T-helper 1 cell treated with Interleukin-12 subunit alpha and Interleukin-12 subunit beta and Interleukin-4 antibody, amounts not matched to agents 30 ng/mL and 1 ng/mL, for 36 hours (primary cell): Measurements from ENCODE around the gene DMRT1. TPM values are rescaled to one million over a fixed set of nuclear protein-coding genes. Genes with fewer than 3 reads are reported as not detected.

Experiments
- intact Hi-C: fragments of 100-400 bp; cut with micrococcal nuclease; formaldehyde crosslinking; loops from one replicate; pipeline ENCODE4 v1.15.1; 2024
- total RNA-seq: library from RNA; stranded (reverse); gene quantifications from 2 replicates; pipeline ENCODE4 v1.2.3, GENCODE V29; 2022

The DMRT1 gene
- total RNA-seq, 1 donor from 2014 or later, result not detected

DNA sequence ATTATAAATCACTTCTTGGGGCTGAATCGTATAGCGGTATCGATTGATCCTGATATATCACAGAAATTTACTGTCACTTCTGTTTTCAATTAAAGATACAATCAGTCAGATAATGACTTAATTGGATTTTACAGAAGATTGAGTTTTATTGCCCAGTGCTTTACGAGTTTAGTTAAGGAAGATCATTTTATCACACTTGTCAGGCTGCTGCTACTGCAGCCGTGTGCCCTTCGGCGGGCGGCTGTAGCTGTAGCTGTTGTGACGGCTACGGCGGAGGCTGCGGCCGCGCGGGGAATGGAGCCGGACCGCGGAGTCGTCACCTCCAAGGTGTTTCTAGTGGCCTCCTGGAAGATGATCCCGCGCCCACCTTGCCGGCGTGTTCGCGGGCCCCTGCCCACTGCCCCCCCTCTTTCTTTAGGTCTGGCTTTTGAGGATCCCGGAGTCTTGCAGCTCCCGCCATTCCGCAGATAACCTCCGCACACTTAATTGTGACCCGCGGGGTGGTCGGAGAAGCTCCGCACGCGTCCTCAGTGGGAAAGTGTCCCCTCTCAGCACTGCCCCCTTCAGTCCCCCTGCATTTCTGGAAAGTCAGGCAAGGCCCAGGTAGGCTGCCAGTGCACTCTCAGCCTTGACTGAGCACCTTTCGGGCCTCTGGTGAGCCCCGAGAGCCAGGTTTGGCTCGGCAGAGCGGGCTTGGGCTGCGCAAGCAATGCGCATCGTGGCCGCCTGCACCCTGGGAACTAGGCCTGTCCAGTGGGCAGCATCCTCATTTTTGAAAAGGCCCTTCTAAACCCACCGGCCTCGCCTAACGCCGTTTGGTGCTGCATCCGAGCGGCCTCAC lies 128.0 kb downstream of the DMRT1 start:
- intact Hi-C loops, result loop anchor here (1.0 to 5.0 kb wide), 2 partner anchors 37 to 127 kb away; partner anchors contain the start of gene DMRT1

DNA sequence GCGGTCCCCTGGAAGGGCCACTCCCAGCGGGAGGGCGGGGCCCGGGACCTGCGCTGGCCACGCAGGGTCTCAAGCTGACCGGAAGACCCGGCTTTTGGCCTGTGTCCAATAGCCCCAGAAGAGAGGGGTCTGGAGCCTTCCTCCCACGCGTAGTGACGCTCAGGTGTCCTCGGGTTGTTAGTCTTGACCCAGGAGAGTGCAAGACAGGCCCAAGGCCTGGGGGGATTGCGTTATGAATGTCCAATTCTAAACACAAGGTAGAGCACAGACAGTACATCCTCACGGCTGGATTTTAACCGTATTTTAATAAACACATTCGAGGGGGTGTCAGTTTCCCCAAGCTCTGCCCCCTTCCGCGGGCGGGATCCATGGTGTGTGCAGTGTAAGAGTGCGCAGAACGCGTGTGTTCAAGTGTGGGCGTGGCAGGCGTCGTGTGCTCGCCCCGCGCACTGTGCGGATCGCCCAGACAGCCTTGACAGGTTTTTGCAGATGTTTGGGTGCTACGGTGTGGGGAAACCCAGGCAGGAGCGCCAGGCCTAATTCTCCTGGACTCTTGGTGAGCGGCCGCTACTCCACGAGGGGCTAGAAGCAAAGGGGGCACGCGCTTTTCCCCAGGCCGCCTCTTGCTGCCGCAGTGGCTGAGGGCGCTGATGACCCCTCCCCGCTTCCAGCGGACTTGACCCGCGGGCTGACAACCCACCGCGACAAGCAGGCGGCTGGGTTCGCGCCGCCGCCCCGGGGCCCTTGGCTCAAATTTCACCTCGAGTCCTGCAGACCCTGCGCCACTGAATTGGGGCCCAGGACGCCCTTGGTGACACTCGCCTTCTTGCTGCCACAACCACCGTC lies 128.9 kb downstream of the DMRT1 start:
- intact Hi-C loops, result loop anchor here (1.0 kb wide), 1 partner anchor 36 kb away; no protein-coding TSS in a partner anchor

DNA sequence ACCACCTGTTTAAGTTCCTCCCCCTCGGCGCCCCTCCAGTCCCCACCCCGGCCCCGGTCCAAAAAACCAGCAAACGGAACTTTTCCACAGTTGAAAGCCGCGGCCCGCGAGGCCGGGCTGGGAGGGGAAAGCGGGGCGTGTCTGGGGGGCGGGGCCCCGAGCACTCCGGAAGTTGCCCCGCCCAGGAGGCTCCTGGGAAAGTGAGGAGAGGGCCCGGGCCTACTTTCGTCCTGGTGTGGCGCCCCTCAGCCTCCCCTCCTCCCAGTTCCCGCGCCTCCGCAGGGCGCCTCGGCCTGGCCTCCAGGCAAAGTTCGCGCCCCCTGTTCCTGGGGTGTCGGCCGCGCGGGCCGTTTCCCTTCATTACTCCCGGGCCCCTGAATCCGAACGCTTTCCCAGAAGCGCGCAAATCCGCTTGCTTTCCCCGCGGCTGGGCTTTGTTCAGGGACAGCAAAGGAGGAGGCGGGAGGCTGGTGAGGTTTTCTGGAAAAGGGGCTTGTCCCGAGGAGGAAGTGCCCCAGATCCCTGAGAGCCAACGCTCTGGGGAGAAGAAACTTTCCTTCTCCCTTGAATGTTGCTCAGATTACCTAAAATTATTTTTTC lies 130.5 kb downstream of the DMRT1 start:
- intact Hi-C loops, result no loop called here

DNA sequence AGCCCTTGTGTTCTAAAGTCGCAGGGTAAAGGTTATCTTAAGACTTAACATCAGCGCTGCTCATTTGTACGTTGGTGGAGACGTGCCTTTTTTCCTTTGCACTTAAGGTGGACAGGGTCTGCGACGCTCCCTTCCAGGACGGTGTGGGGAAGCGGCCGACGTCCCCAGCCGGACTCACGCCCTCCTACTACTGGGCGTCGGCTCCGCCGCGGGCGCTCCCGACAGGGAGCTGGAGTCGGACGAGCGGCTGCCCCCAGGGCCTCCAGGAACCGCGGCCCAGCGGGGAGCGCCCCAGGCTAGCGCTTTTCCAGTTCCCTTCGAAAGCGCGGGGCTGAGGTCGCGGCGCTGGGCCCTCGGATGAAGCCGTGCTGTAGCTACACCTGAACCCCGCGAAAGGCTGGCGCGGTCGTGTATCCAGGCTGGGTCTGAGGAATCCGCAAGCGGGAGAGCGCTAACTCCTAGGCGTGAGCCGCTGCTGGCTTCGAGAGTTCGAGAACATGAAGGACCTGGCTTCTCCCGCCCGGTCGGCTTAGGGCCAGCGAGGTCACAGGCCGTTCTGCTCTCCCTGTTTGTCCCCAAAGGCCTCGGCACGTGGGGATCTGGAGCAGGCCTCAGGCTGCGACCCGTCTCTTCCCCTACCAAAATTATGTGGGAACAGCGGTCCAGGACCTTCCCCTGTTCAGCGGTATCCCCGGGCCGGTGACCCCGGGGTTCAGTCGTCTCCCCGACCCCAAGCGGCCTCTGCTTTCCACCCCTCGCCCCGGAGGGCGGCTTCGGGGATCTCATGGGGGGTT lies 131.2 kb downstream of the DMRT1 start:
- intact Hi-C loops, result no loop called here

DNA sequence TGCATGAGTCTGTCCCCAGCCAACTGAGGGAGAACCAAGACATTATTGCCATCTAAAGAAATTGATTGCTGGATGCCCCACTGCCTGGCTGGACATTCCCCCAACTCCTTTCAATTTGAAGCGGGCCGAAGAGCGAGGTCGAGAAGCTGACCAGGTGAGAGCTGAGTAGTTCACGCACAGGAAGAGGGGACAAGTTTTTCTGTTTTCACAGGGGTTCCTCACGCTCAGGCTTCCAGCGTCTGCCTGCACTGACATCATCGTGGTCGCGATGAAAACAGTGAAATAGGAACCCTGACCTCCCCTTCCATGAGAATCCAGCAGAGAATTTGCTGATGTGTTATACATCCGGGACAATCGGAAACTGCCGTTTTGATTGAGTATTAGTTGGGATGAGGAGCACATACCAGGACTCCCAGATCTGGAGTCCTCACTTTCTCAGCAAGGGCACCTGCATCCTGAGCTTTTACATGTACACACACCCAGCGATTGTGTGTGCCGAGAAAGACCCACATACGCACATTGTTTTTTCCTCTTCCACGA lies 131.9 kb downstream of the DMRT1 start:
- intact Hi-C loops, result no loop called here

DNA sequence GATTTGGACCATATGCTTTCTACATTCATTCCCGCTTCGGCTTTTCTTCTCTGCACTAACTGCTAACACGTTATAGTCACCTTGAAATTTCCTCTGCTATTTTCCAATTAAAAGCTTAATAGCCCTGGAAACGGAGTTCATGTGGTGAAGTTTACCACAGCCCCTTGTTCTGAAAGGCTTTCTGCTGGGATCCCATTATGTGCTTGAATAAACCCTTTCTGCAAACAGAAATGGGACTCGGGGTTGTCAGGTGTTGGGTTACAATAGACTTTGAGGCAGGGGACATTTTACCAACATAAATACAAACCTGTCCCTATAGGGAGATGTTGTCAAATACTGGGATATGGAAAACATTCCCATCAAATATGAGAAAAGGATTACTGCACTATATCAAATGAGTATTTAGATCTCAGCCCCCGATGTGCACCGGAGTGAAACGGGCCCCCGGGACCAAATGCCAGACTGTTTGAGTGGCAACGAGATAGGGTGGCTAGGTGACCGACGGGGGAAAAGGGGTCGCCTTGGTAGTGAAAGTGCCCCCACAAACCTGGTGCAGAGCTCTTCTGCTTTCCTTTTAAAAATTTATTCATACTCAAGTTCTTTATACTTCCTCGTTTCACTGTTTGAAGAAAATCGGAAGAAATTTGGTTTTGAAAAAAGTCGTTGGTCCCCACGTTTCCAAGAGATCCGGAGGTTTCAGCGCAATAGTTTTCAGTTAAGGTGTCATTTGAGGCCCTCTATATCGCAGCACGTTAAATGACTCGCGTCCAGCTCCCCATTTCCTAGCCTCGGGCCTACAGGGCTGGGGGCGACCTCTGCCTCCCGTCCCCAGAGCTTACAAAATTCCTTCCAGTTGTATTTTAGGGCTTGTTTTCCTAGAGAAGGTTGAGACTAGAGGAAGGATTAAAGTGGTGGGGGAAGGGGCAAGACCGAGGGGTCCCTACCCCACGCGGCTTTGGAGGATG lies 132.8 kb downstream of the DMRT1 start:
- intact Hi-C loops, result no loop called here

DNA sequence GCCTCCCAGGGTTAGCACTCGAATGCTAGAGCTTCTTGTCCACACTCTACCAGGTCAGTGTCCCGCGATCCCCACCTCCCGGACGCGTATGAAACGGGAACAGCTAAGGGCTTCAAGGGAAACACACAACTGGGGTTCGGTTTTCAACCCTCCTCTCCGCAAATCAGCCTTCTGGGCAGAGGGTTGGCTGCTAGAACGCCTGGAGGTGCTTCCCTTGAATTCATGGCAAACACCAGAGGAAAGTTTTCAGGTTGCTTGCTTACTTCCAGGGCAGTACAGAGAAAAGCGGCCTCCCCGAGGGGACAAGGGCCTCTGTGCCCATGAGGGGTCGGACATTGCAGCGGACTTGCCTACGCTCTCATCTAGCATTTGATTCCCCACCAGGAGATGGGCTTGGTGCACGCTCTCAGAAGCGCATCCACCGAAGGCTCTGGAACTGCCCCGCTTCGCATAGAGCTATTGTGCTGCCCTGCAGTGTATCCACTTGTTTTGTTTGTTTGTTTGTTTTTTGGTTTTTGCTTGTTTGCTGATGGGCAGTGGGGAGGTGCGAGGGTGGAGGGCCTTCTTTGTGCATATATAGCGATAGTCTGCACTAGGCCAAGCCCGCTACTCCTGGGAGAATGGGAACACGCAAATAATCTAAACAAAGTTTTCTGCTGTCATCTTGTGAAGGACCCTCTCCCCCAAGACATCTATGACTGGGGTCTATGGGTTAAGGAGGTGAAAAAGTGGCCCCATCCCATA lies 133.7 kb downstream of the DMRT1 start:
- intact Hi-C loops, result loop anchor here (1.0 kb wide), 1 partner anchor 73 kb away; no protein-coding TSS in a partner anchor

DNA sequence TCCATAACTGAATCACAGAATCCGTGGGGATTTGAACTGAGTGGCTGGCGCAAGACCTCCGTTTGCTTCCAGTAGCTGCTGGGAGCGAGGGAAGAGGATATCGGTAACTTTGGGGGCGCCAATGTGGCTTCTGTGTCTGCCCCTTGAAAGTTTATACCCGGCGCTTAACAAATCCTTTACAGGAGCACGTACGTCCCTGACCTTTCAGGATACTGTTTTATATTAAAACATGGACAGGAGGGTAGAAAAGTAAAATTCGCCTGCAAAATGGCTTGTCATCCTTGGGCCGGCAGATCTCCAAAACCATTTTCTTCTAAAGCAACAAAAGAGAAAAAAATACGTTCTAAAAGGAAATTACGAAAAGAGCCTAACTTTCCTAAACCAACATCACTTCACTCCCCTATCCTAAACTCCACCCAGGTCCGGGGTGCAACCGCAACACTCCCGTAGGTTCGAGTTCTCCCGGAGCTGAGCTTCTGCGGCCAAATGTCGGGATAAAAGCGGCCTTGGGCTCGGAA lies 134.3 kb downstream of the DMRT1 start:
- intact Hi-C loops, result loop anchor here (1.0 kb wide), 1 partner anchor 73 kb away; no protein-coding TSS in a partner anchor

DNA sequence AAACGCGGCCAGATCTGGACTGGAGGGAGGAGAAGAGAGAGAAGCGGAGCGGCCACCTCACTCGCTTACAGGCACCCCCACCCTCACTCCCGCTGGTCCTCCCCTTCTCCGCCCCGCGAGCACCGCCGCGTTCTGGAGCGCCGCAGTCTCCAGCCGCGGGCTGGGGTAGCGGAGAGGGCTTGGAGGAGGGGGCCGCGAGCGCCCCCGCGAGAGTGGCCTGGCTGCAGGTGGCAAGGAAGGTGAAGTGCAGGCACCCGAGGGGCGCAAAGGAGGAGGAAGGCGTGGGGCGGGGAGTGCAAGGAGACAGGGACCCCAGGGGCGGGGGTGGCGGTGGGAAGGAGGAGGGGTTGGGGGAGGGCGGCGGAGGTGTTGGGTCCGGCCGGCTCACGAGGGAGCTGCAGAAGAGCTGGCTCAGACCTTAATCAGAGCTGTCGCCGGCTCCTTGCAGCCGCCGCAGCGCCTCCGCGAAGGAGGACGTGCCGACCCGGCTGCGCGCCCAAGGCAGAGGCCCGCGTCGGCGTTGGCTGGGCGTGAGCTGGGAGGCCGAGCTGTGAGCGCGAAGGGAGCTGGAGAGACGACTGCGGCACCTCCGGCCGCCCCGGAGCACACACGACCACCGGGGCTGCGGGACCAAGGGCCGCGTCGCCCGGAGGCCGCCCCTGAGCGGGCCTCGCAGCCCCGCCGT lies 134.9 kb downstream of the DMRT1 start, which contains the start of gene DMRT3:
Gene DMRT3 (plus strand): TSS at position 398 of the 685 bp plus-strand sequence. CDS start 347 bp downstream, outside the sequence.
- intact Hi-C loops, result no loop called here

DNA sequence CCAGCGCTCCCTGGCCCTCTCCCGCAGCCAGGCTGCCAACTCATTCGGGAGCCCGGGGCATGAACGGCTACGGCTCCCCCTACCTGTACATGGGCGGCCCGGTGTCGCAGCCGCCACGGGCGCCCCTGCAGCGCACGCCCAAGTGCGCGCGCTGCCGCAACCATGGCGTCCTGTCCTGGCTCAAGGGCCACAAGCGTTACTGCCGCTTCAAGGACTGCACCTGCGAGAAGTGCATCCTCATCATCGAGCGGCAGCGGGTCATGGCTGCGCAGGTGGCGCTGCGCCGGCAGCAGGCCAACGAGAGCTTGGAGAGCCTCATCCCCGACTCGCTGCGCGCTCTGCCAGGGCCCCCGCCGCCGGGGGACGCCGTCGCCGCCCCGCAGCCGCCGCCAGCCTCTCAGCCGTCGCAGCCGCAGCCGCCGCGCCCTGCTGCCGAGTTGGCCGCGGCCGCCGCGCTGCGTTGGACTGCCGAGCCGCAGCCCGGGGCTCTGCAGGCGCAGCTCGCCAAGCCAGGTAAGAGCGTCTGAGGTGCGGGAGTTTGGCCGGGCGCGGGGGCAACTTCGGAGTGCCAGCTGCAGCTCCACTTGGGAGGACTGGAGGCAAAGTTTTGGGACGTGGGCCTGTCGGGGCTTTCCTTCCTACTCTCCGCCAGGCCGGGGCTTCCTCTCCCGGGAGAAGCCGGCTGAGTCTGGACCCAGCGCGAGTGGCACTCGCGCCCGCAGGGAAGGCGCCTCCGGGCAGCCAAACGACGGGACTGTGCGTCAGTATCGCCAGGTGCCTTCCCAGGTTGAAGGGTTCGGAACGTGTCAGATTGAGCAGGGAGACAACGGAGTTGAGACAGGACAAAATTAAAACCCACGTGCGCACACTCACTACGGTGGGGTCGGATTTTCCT lies 135.7 kb downstream of the DMRT1 start:
- intact Hi-C loops, result no loop called here

DNA sequence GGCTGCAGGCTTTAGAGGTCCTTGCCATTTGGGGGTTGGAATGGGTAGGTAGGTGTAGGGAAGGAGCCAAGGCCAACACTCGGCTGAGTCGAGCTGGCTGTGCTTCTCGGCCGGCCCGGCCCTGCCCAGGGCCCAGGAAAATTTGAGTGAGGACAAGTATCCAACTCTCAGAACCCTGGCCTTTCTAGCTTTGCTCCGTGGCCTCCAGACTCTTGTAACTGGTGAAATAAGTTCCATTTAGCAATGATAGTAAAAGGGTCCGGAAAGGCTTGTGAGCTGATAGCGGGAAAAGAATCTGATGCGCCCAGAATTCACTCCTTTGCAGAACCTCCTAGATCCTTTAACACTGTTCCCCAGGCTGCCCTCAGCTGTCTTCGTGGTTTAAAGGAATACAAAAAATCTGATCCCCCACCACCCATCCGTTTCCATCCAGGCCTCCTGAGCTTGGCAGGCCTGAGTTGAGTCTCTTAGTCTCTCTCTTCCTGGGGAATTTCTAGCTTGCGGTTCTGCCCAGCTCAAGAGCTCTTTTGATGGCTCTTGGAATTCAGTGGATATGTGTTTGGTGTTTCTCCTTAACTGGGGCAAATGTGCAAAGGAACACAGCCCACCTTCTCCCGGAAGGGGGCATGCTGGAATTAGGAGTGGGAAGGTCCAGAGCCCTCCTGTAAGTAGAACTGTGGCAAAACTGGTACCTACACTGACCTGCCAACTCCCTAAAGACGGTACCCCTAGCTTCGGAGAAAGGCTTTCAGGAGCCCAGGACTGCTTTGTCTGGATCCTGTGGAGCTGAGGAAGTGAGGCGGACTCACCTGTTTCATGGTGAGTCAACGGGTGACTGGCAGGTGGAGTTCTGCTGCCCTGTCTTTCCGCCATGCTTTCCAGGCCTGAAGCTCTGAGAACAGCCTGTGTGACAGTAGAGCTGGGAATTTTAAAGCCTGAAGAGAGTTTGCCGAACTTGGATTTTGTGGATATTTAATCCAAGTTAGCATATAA lies 136.6 kb downstream of the DMRT1 start:
- intact Hi-C loops, result no loop called here

DNA sequence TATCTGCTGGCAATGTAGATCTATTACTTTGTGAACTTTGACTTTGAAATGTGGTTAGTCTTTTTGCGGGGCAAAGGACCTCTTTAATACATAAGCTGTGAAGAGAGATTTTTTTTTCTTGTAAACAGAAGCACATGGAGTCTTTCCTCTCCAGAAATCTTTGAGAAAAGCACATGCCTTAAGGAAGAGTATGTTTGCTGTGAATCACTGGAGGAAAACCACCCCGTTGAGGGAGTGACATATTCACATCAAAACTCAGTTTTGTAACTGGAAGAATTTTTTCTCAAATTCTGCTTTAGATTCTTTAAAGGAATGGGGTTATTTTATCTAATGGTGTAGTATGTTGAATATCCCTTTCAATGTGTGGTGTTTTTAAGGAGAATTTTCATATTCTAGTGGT lies 138.5 kb downstream of the DMRT1 start:
- intact Hi-C loops, result loop anchor here (1.0 kb wide), 1 partner anchor 12 kb away; no protein-coding TSS in a partner anchor

DNA sequence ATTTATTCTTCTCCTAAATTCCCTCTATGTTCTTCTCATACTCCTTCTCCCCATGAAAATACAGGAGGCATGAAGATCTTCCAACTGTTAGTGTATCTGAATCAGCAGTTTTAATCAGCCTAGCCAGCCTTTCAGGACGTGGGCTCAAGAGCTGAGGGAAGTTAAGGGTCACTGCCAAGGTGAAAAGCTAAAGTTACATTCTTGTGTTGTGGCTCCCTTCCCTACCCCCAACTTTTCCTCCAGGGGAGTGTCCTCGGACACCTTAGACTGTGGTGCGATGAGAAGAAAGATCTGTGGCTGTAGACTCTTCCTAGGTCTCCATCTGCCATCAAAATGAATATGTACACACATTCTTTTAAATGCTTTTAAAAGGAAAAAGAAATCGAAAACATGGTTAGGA lies 139.1 kb downstream of the DMRT1 start:
- intact Hi-C loops, result no loop called here

DNA sequence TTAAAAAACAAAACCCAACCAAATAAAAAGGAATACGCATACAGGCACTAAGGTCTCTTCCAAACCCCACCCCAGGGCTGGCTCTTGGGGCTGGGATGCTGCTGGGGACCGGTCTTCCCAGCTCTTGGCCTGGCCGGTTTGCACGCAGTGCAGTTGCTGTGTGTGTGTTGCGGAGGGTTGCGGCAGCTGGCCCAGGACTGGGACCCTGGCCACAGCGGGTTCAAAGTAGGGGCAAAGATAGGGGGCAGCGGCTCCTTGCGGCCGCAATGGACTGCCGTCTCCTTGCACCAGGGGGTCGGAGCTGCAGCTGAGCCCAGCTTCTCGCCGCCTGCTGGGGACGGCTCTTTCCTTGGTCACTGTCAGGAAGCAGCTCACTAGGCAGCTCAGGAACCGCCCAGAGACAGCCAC lies 140.0 kb downstream of the DMRT1 start:
- intact Hi-C loops, result no loop called here
